ENCODE measurements around the gene MPDU1. TPM values are rescaled to one million over a fixed set of nuclear protein-coding genes. Genes with fewer than 3 reads are reported as not detected.

Gene MPDU1
- total RNA-seq, 2 experiments from 2014 or later: 48.8 to 53.5 TPM

DNA sequence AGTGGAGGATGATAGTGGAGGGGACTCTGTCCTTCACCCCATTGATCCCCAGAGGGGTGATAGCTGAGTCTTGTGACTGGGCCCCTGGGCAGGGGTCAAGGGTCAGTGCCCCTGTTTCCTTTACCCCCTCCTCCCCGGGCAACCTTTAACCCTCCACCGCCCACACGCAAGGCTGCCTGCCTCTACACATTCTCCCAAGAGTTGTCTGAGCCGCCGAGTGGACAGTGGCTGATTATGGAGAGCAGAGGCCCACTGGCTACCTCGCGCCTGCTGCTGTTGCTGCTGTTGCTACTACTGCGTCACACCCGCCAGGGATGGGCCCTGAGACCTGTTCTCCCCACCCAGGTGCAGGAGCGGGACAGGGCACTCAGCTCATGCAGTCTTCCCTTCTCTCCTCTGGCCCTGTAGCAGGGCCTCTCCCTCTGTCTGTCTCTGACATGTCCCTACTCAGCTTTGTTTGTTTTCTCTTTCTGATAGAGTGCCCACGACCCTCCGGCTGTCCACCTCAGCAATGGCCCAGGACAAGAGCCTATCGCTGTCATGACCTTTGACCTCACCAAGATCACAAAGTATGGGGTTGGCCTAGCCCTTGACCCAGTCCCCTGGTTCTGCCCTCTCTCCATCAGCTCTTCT is 46.4 kb downstream of the MPDU1 start, which contains the start of gene SHBG:
Gene SHBG, plus strand, starts transcription at position 197 of the 633 bp plus-strand sequence. Its CDS starts 38 bp downstream, at position 235.
- Mint-ChIP-seq H3K4me1 (ENCODE audit: low read depth) (peaks cover 7% of the 10 kb centered on the region), H3K27me3 (ENCODE audit: low read depth) (no peaks in the 10 kb centered on the region), H3K4me3 (no peak within 1 kb of the TSS), H3K9me3 (no peaks in the 10 kb centered on the region), H3K27ac (no peak within 1 kb of the TSS), H3K36me3 (ENCODE audit: low read depth) (peaks cover 1% of the 10 kb centered on the region)
- CTCF ChIA-PET: interaction anchor here (1.1 to 5.6 kb wide), 7 partner anchors 9 to 275 kb away, joined by 3 to 56 read pairs (median 5); partner anchors contain the start of genes ATP1B2, FXR2, TP53 and WRAP53
- no peak for DNase-seq
- intact Hi-C loops (cut with micrococcal nuclease): no loop called here

DNA sequence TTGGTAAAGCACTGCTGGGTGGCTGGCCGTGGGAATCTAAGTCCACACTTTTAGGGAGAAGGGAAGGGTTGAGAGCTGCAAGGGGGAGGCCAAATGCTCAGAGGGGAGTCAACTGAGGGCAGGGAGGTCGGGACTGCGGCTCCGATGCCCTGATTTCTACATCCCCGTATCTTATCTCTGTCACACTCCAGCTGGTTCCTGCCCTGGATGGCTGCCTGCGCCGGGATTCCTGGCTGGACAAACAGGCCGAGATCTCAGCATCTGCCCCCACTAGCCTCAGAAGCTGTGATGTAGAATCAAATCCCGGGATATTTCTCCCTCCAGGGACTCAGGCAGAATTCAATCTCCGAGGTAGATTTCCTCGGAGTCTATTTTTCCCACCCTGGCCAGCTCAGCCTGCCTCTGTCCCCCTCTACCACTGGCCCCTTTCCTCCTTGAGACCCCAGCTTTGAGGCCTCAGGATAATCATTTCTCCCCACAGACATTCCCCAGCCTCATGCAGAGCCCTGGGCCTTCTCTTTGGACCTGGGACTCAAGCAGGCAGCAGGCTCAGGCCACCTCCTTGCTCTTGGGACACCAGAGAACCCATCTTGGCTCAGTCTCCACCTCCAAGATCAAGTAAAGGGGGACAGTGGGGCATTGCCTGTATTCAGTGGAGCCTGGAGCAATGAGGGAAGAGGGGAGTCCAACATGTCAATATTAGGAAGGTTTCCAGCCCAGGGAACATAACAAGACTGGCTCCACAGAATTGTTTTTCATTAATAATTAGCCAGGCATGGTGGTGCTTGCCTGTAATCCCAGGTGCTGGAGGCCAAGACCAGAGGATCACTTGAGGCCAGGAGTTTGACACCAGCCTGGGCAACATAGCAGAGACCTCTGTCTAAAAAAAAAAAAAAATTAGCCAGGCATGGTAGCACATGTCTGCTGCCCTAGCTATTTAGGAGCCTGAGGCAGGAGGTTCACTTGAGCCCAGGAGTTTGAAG is 48.0 kb downstream of the MPDU1 start:
- peaks cover 7% of the 10 kb centered on the region for H3K4me1 Mint-ChIP-seq (ENCODE audit: low read depth)
- H3K27me3 Mint-ChIP-seq (ENCODE audit: low read depth): no peaks in the 10 kb centered on the region
- CTCF ChIA-PET: interaction anchor here (0.6 to 5.6 kb wide), 14 partner anchors 9 to 276 kb away, joined by 3 to 56 read pairs (median 4); partner anchors contain the start of genes ATP1B2, TP53 and WRAP53

DNA sequence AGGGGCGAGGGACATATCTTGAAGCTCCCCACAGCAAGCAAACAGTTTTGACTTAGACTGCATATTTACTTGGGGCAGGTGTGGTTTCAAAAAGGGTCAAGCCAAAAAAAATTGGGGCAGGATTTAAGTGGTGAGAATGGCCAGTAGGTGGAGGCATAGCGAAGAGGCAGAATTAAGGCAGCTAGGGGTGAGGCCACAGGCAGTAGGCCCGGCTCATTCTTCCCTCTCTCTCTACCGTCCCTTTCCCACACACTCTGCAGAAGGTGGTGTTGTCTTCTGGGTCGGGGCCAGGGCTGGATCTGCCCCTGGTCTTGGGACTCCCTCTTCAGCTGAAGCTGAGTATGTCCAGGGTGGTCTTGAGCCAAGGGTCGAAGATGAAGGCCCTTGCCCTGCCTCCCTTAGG is 48.8 kb downstream of the MPDU1 start:
- Mint-ChIP-seq H3K36me3 (ENCODE audit: low read depth) (no peaks in the 10 kb centered on the region), H3K9me3 (no peaks in the 10 kb centered on the region), H3K27ac (no peak overlapping the region), H3K27me3 (ENCODE audit: low read depth) (no peaks in the 10 kb centered on the region), H3K4me3 (no peak overlapping the region), H3K4me1 (ENCODE audit: low read depth) (peaks cover 2% of the 10 kb centered on the region)
- CTCF ChIA-PET: interaction anchor here (0.6 to 5.6 kb wide), 17 partner anchors 10 to 262 kb away, joined by 3 to 56 read pairs (median 4); partner anchors contain the start of genes ATP1B2, FXR2, TP53 and WRAP53
- intact Hi-C loops (cut with micrococcal nuclease): loop anchor here (1.0 kb wide), 2 partner anchors 56 to 85 kb away; partner anchors contain the start of genes DNAH2 and WRAP53
- peak; percentile 60 for DNase-seq

More for the DNA sequence above, 48.0 kb downstream of the MPDU1 start:
- Mint-ChIP-seq H3K36me3 (ENCODE audit: low read depth) (no peaks in the 10 kb centered on the region), H3K4me3 (no peak overlapping the region), H3K9me3 (no peaks in the 10 kb centered on the region), H3K27ac (no peak overlapping the region)
- intact Hi-C loops (cut with micrococcal nuclease): loop anchor here (1.0 kb wide), 2 partner anchors 57 to 86 kb away; partner anchors contain the start of genes DNAH2 and WRAP53
- no peak for DNase-seq

DNA sequence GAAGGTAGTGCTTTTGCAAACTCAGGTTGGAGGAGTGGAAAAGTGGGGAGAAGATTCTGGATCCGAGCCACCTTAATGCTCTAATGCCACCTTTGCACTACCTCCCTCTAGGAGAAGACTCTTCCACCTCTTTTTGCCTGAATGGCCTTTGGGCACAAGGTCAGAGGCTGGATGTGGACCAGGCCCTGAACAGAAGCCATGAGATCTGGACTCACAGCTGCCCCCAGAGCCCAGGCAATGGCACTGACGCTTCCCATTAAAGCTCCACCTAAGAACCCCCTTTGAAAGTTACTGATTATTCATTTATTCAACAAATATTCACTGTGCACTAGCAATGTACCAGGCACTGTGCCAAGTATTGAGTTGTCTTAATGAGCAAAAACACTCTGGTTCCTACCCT is 49.4 kb downstream of the MPDU1 start:
- intact Hi-C loops (cut with micrococcal nuclease): no loop called here
- Mint-ChIP-seq H3K27me3 (ENCODE audit: low read depth) (no peaks in the 10 kb centered on the region), H3K27ac (no peak overlapping the region), H3K9me3 (no peaks in the 10 kb centered on the region), H3K4me3 (no peak overlapping the region), H3K4me1 (ENCODE audit: low read depth) (no peaks in the 10 kb centered on the region), H3K36me3 (ENCODE audit: low read depth) (no peaks in the 10 kb centered on the region)
- CTCF ChIA-PET: interaction anchor here (0.6 to 5.6 kb wide), 13 partner anchors 9 to 111 kb away, joined by 3 to 56 read pairs (median 4); partner anchors contain the start of genes FXR2, TP53 and WRAP53
- DNase-seq: no peak

DNA sequence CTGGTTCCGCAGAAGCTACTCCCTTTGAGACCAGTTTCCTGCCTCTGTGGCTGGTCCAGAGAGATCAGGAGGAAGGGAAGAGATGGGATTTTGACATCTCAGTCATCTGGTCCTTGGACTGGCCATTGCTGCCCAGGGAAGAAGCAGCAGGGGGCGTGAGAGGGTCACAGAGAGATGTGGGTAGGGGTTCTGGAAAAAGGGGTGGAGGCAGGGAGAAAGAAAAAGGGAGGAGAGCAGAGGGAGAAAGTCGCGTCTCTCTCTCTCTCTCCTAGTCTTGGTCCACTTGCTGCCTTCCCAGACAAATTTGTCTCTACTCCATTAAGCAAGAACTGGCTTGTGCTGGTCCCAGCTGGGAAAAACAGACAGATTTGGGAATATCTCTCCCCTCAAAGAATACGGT is 50.7 kb downstream of the MPDU1 start:
- peak; percentile 59 for DNase-seq
- no peak overlapping the region for H3K4me3 Mint-ChIP-seq

DNA sequence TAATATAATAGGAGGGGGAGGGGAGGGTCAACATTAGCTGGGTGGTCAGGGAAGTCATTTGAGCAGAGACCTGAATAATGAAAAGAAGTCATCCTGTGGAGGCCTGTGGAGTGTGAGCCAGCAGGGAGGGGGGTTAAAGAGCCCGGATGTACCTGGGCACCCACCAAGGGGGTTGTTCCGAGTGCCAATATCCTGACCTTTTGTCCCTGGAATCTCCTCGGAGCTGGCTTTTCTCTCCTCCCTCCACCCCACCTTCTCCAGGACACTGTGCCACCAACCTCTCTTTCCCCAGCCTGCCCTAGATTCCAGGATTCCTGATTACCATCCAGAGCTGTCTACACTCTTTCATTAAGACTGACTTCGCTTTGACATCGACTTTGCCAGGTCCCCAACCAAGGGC is 52.5 kb downstream of the MPDU1 start:
- Mint-ChIP-seq H3K9me3 (no peaks in the 10 kb centered on the region), H3K36me3 (ENCODE audit: low read depth) (no peaks in the 10 kb centered on the region), H3K4me1 (ENCODE audit: low read depth) (no peaks in the 10 kb centered on the region), H3K27ac (no peak overlapping the region), H3K27me3 (ENCODE audit: low read depth) (no peaks in the 10 kb centered on the region), H3K4me3 (no peak overlapping the region)
- CTCF ChIA-PET: interaction anchor here (1.7 kb wide), 1 partner anchor 51 kb away, joined by 6 read pairs; the partner anchor contains the start of gene TP53
- DNase-seq: no peak
- intact Hi-C loops (cut with micrococcal nuclease): no loop called here

More for the DNA sequence above, 50.7 kb downstream of the MPDU1 start:
- CTCF ChIA-PET: interaction anchor here (0.6 to 5.6 kb wide), 5 partner anchors 12 to 183 kb away, joined by 3 to 56 read pairs (median 3); partner anchors contain the start of genes TP53 and WRAP53
- no peaks in the 10 kb centered on the region for H3K36me3 Mint-ChIP-seq (ENCODE audit: low read depth)
- H3K27ac Mint-ChIP-seq: no peak overlapping the region
- no peaks in the 10 kb centered on the region for H3K27me3 Mint-ChIP-seq (ENCODE audit: low read depth)
- H3K9me3 Mint-ChIP-seq: no peaks in the 10 kb centered on the region
- H3K4me1 Mint-ChIP-seq (ENCODE audit: low read depth): no peaks in the 10 kb centered on the region
- intact Hi-C loops (cut with micrococcal nuclease): no loop called here

Other genes with a start within 250 kb of the MPDU1 start
- gene ACAP1, start 247.3 kb upstream of the MPDU1 start, total RNA-seq: 100 to 1,000 TPM; 309 to 320 TPM
- gene KCTD11, start 231.7 kb upstream of the MPDU1 start, total RNA-seq: under 1 TPM; 0.41 to 0.47 TPM
- gene TMEM95, start 228.7 kb upstream of the MPDU1 start, total RNA-seq: not detected
- gene TNK1, start 202.8 kb upstream of the MPDU1 start, total RNA-seq: 1 to 10 TPM; 4.0 to 4.8 TPM
- gene PLSCR3, start 189.3 kb upstream of the MPDU1 start, total RNA-seq: 10 to 100 TPM; 58.6 to 59.4 TPM
- gene TMEM256, start 179.8 kb upstream of the MPDU1 start, total RNA-seq: 10 to 100 TPM; 65.6 to 66.3 TPM
- 1 to 10 TPM; 7.7 to 8.9 TPM for gene NLGN2, start 176.0 kb upstream of the MPDU1 start, total RNA-seq
- not detected for gene SPEM1, start 163.5 kb upstream of the MPDU1 start, total RNA-seq
- gene SPEM2, start 158.2 kb upstream of the MPDU1 start, total RNA-seq: not detected
- gene SPEM3, start 155.0 kb upstream of the MPDU1 start, total RNA-seq: not detected
- 1 to 10 TPM; 3.3 to 3.5 TPM for gene TMEM102, start 148.4 kb upstream of the MPDU1 start, total RNA-seq
- 1 to 10 TPM; 1.3 to 1.6 TPM for gene FGF11, start 144.3 kb upstream of the MPDU1 start, total RNA-seq
- 1 to 10 TPM; 5.1 to 5.9 TPM for gene CHRNB1, start 138.8 kb upstream of the MPDU1 start, total RNA-seq
- gene ZBTB4, start 104.2 kb upstream of the MPDU1 start, total RNA-seq: 1 to 10 TPM; 9.2 to 9.4 TPM
- not detected for gene SLC35G6, start 102.4 kb upstream of the MPDU1 start, total RNA-seq
- 100 to 1,000 TPM; 204 to 205 TPM for gene POLR2A, start 99.5 kb upstream of the MPDU1 start, total RNA-seq
- 1 to 10 TPM; 5.8 to 7.4 TPM for gene TNFSF12, start 34.8 kb upstream of the MPDU1 start, total RNA-seq
- 1 to 10 TPM; 2.1 to 2.6 TPM for gene TNFSF13, start 25.1 kb upstream of the MPDU1 start, total RNA-seq
- gene SENP3, start 21.9 kb upstream of the MPDU1 start, total RNA-seq: 10 to 100 TPM; 43.2 to 46.9 TPM
- 10 to 100 TPM; 11.6 to 12.6 TPM for gene CD68, start 4.2 kb upstream of the MPDU1 start, total RNA-seq
- under 1 TPM in 1 of 2 experiments, not detected in 1; 0.20 TPM for gene SOX15, start 6.2 kb downstream of the MPDU1 start, total RNA-seq
- gene FXR2, start 31.0 kb downstream of the MPDU1 start, total RNA-seq: 10 to 100 TPM; 29.7 to 36.8 TPM
- gene SAT2, start 44.0 kb downstream of the MPDU1 start, total RNA-seq: 10 to 100 TPM; 14.3 to 16.9 TPM
- gene SHBG, start 46.3 kb downstream of the MPDU1 start, total RNA-seq: not detected
- gene ATP1B2, start 67.1 kb downstream of the MPDU1 start, total RNA-seq: under 1 TPM; 0.14 to 0.30 TPM
- 100 to 1,000 TPM; 148 to 149 TPM for gene TP53, start 103.6 kb downstream of the MPDU1 start, total RNA-seq
- 10 to 100 TPM; 13.7 to 14.7 TPM for gene WRAP53, start 104.6 kb downstream of the MPDU1 start, total RNA-seq
- gene EFNB3, start 121.3 kb downstream of the MPDU1 start, total RNA-seq: not detected
- not detected for gene DNAH2, start 133.9 kb downstream of the MPDU1 start, total RNA-seq

Measured in activated naive CD4-positive, alpha-beta T cell treated with anti-CD3 and anti-CD28 coated beads for 36 hours (primary cell).